H1 (cell line): ENCODE data around the gene APBA2.

Experiments used
- EZH2 ChIP-seq: fragments of 200-600 bp; sonication (generic); IDR thresholded peaks from 2 replicates; pipeline ENCODE4 v1.7.1; 2012; ENCODE audit warnings: low read depth, mild to moderate bottlenecking, moderate library complexity, low read length, inconsistent platforms; ENCODE audit not compliant: severe bottlenecking
- FOSL1 ChIP-seq: IDR thresholded peaks from 2 replicates; pipeline ENCODE4 v1.6.1; 2011; ENCODE audit warnings: mild to moderate bottlenecking, low read depth, low read length, moderate library complexity; ENCODE audit not compliant: insufficient read depth
- GTF2F1 ChIP-seq: IDR thresholded peaks from 2 replicates; pipeline ENCODE4 v1.6.1; 2012; ENCODE audit warnings: low read depth, low read length, improper control_type of control experiment, borderline replicate concordance
- MAFK ChIP-seq: IDR thresholded peaks from 2 replicates; pipeline ENCODE4 v1.6.1; 2012; ENCODE audit warnings: low read depth, mild to moderate bottlenecking, improper control_type of control experiment, low read length
- POLR2A ChIP-seq, 2 experiments: IDR thresholded peaks; 1 replicate in 1 of 2; 2 replicates in 1 of 2; pipeline ENCODE4 v1.6.1; 2011; ENCODE audit warnings: low read depth in 2 of 2, low read length in 2 of 2, mild to moderate bottlenecking in 2 of 2; ENCODE audit errors: control extremely low read depth in 1 of 2
- RXRA ChIP-seq: IDR thresholded peaks from 2 replicates; pipeline ENCODE4 v1.6.1; 2011; ENCODE audit warnings: low read depth, mild to moderate bottlenecking, low read length, moderate library complexity; ENCODE audit not compliant: insufficient read depth
- TF ChIP-seq, protein P1 (sequence below), 3 experiments: IDR thresholded peaks; 1 replicate in 2 of 3; 2 replicates in 1 of 3; pipeline versions ENCODE4 v1.5.1 to v1.6.1; 2011; ENCODE audit warnings: low read length in 3 of 3, mild to moderate bottlenecking in 3 of 3, inconsistent platforms in 2 of 3, low read depth in 1 of 3, moderate library complexity in 1 of 3; ENCODE audit not compliant: insufficient read depth in 1 of 3; ENCODE audit errors: control extremely low read depth in 1 of 3

DNA sequence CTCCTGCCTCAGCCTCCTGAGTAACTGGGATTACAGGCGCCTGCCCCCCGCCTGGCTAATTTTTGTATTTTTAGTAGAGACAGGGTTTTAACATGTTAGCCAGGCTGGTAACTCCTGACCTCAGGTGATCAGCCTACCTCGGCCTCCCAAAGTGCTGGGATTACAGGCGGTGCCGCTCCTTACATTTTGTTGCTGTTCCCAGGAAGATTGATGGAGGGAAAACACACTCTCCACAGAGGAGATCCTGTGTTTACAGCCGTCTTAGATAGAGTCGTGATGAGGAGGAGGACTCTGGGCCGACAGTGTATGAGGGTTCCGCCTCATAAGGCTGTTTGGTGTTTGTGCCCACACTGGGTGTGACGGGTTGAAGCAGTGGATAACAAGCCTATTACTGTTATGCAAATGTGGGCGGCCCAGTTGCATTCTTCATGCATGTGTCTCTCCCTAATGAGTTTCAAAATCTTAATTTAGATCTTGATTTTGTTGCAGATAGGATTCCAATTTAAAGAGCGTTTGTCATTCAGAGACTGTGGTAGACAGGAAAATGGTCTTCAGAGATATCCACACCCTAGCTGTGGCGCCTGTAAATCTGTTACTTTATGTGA, 60.0 kb downstream of the APBA2 start:
- TF ChIP-seq POLR2A (IDR thresholded peaks at IDR 0.05; ENCODE audit: control extremely low read depth in 1 of 2, low read depth in 2 of 2, low read length in 2 of 2) (no peak), MAFK (no peak), FOSL1 (no peak), RXRA (no peak), GTF2F1 (no peak), EZH2 (no peak)
- TF ChIP-seq, protein P1, sequence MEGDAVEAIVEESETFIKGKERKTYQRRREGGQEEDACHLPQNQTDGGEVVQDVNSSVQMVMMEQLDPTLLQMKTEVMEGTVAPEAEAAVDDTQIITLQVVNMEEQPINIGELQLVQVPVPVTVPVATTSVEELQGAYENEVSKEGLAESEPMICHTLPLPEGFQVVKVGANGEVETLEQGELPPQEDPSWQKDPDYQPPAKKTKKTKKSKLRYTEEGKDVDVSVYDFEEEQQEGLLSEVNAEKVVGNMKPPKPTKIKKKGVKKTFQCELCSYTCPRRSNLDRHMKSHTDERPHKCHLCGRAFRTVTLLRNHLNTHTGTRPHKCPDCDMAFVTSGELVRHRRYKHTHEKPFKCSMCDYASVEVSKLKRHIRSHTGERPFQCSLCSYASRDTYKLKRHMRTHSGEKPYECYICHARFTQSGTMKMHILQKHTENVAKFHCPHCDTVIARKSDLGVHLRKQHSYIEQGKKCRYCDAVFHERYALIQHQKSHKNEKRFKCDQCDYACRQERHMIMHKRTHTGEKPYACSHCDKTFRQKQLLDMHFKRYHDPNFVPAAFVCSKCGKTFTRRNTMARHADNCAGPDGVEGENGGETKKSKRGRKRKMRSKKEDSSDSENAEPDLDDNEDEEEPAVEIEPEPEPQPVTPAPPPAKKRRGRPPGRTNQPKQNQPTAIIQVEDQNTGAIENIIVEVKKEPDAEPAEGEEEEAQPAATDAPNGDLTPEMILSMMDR (IDR thresholded peaks at IDR 0.05; ENCODE audit: control extremely low read depth in 1 of 3, insufficient read depth in 1 of 3, low read depth in 1 of 3, low read length in 3 of 3): no peak
